ENCODE data around the gene RPN1. TPM values are rescaled to one million over a fixed set of nuclear protein-coding genes. Genes with fewer than 3 reads are reported as not detected.
A peak's percentile ranks its signal among the peaks of the same experiment; 100 is the strongest.

Gene RPN1
- total and polyA plus RNA-seq, 2 of the 13 experiments (the other 11 are each of a cell fraction or from before 2014, with no cell fraction given): 290 to 342 TPM

- TF ChIP-seq ZNF281 (CRISPR knock-in tag; IDR thresholded peaks at IDR 0.05; ENCODE audit: borderline replicate concordance) (no peak), TFAP4 (IDR thresholded peaks at IDR 0.05; ENCODE audit: borderline replicate concordance, low read depth) (peak; percentile 35; the same call in 1 of the 2 replicates), PTBP1 (IDR thresholded peaks at IDR 0.05; ENCODE audit: low read depth, low read length, poor library complexity, severe bottlenecking) (peak; percentile 76), ZNF546 (CRISPR knock-in tag; conservative IDR thresholded peaks at IDR 0.05) (no peak; the same call in 1 of the 2 replicates), ZNF747 (CRISPR knock-in tag; IDR thresholded peaks at IDR 0.05; ENCODE audit: borderline replicate concordance) (peak; percentile 87), HIVEP1 (CRISPR knock-in tag; IDR thresholded peaks at IDR 0.05) (peak; percentile 61; the same call in 1 of the 2 replicates), NFIB (CRISPR knock-in tag; IDR thresholded peaks at IDR 0.05; ENCODE audit: borderline replicate concordance) (no peak), XBP1 (CRISPR knock-in tag; IDR thresholded peaks at IDR 0.05) (no peak), NR0B2 (CRISPR knock-in tag; IDR thresholded peaks at IDR 0.05) (no peak), FLYWCH1 (CRISPR knock-in tag; IDR thresholded peaks at IDR 0.05) (no peak), SIX1 (CRISPR knock-in tag; IDR thresholded peaks at IDR 0.05; ENCODE audit: borderline replicate concordance) (no peak; the same call in 1 of the 2 replicates), KMT2A (CRISPR knock-in tag; IDR thresholded peaks at IDR 0.05) (peak; percentile 81), SMAD9 (CRISPR knock-in tag; IDR thresholded peaks at IDR 0.05) (0 out of 2 replicates have a peak, but pooled peaks have one; percentile 69), KLF11 (CRISPR knock-in tag; IDR thresholded peaks at IDR 0.05) (no peak), GATA4 (IDR thresholded peaks at IDR 0.05; ENCODE audit: borderline replicate concordance, low read depth) (no peak), MYNN (CRISPR knock-in tag; IDR thresholded peaks at IDR 0.05; ENCODE audit: low read depth) (0 out of 2 replicates have a peak, but pooled peaks have one; percentile 28), ZFYVE20 (CRISPR knock-in tag; IDR thresholded peaks at IDR 0.05; ENCODE audit: borderline replicate concordance, low read depth) (no peak), ZMYM4 (CRISPR knock-in tag; IDR thresholded peaks at IDR 0.05) (peak; percentile 95), SMAD1 (CRISPR knock-in tag; IDR thresholded peaks at IDR 0.05; ENCODE audit: borderline replicate concordance, low read depth) (peak; percentile 99; the same call in 1 of the 2 replicates), SIN3A (IDR thresholded peaks at IDR 0.05; ENCODE audit: borderline replicate concordance, low read depth, low read length) (peak; percentile 43; the same call in 1 of the 2 replicates), ARNT (IDR thresholded peaks at IDR 0.05) (no peak), ZNF788 (CRISPR knock-in tag; IDR thresholded peaks at IDR 0.05; ENCODE audit: borderline replicate concordance) (peak; percentile 98; the same call in 1 of the 2 replicates), ZFP41 (CRISPR knock-in tag; IDR thresholded peaks at IDR 0.05; ENCODE audit: borderline replicate concordance) (0 out of 2 replicates have a peak, but pooled peaks have one; percentile 73), IRF9 (CRISPR knock-in tag; IDR thresholded peaks at IDR 0.05; ENCODE audit: borderline replicate concordance) (no peak; the same call in 1 of the 2 replicates), ARID2 (CRISPR knock-in tag; IDR thresholded peaks at IDR 0.05; ENCODE audit: borderline replicate concordance) (0 out of 2 replicates have a peak, but pooled peaks have one; percentile 42)
Measured at GRCh38 chr3:128680603-128681368, 30.2 kb upstream of the RPN1 start (continued).

All from HepG2 (cell line).